Left cardiac atrium (tissue), 4 donors: ENCODE data around the gene GPANK1. TPM values are rescaled to one million over a fixed set of nuclear protein-coding genes. Genes with fewer than 3 reads are reported as not detected.
A peak's percentile ranks its signal among the peaks of the same experiment; 100 is the strongest.
"Not testable (repeated sequence)": the region's sequence is repeated elsewhere in the genome, so short reads cannot be mapped to it uniquely, and the experiment has no call there.

Experiments used
- ATAC-seq, 2 donors: fragments of 200-7000 bp; cut with Tn5 transposase; one replicate each; pipeline ENCODE4 v1.9.1; 2020; ENCODE audit warnings: mild to moderate bottlenecking in 2 of 2, moderate library complexity in 2 of 2
- DNase-seq: peaks from one replicate; pipeline ENCODE4 v3.0.0-alpha.2; 2020
- intact Hi-C, 2 donors: fragments of 100-400 bp; cut with DNase I; formaldehyde crosslinking; loops; one replicate each; pipeline versions ENCODE4 v1.14.1 to v1.15.1; 2022 to 2023
- long read RNA-seq: library from polyadenylated mRNA; unstranded; transcript quantifications from one replicate; pipeline ENCODE4 v2.0.0, GENCODE V29; 2021
- total RNA-seq, 2 donors: library from RNA; stranded (reverse); fragmentation: NEBNext Ultra II Directional; extraction: Animal tissue kit (Norgen Biotek cat#: 25700); gene quantifications; one replicate each; pipeline ENCODE4 v1.2.1, GENCODE V29; 2021
- donor health status: DM: no; HTN: yes; CAD: no.
- donor health status: DM: no; HTN: yes; CAD: no; lungs with severe emphysema.
- donor health status: DM: yes; HTN: yes; CAD: no.
- donor health status: Dilated cardiomyopathy.

Gene GPANK1
- total RNA-seq, result 10 to 100 TPM; 12.3 to 15.7 TPM
- long read RNA-seq, partial matches to known transcripts, result 5 of 9 reads
- long read RNA-seq, other reads (novel, unspliced or antisense), result 0 of 9 reads

DNA sequence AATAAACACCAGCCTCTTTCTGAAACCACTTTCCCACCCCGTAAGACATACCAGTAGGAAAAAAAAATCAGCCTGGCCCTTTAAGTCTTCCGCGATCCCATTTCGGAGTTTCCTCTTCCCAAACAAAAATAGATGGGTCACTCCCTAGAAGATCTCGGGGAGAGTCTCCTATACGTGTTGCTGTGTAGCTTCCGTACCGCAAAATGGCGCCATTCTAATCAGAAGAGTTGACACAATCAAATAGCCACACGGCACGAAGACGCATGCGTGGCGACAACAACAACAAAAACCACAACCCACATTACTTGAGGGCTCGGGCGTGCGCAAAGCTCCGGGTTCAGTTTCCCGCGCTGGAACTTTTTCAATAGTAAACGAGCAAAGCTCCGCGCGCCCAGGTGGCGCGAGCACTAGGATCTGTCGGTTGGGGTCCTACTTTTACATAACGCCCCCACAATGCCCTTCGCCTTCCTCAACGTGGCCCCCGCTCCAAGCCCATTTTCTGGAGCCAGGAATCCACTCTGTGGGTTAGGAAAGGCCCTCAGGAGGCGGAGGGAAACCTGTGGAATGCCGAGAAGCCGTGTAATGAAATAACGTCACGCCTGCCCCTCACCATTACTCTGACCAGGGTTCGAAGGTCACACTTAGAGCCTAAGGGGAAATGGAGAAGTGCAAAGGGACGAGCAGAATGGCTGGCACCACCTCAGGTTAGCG lies at the start of gene GPANK1:
Gene GPANK1, minus strand, starts transcription at position 208 of the 711 bp plus-strand sequence. CDS start 519 bp downstream, outside the sequence.
- peak; percentile 64 to 67 for ATAC-seq
- intact Hi-C loops, result no loop called here
- DNase-seq, result peak; percentile 92

GRCh38 chr6:31713991-31714684 lies 49.3 kb upstream of the GPANK1 start:
- intact Hi-C loops, result no loop called here
- ATAC-seq, result no peak
- DNase-seq, result no peak

DNA sequence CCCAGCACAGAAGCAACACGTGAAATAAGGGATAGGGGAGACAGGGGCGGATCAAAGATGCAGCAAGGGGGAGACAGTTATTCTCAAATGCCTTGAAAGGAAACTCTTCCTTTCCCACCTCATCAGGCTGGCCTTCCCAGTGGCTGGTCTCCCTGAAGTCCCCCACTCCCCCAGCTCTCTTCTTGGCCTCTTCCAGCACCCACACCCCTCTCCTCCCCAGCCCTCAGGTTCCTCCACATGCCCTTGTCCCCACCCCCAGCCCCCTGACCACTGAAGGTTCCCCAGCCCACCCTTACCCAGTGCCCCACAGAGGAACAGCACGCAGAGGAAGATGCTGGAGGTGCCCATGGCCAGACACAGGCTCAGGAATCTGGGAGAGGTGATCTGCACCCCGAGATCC lies 48.7 kb upstream of the GPANK1 start:
- intact Hi-C loops, result no loop called here
- ATAC-seq (no peak), DNase-seq (no peak)

DNA sequence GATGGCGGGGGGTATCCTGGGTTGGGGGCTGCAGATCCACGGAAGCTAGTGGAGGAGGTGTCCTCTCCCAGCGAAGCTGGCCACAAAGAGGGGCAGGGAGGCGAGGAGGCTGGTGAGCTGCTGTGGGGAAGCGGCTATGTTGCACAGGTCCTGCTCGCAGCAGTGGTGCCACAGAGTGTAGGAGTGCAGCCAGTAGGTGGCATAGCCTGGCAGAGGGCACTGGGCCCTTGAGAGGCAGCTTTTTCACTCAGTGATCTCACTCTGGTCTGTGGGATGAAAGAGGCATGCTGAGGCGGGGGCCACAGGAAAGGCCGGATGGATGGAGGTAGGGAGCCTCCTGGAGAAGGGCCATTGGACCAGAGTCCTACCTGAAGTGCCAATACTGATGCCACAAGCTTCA lies 47.5 kb upstream of the GPANK1 start:
- DNase-seq (no peak), ATAC-seq (peak in 1 of 2 donors; percentile 44)
- intact Hi-C loops, result no loop called here

GRCh38 chr6:31711233-31711632 lies 46.4 kb upstream of the GPANK1 start:
- intact Hi-C loops, result no loop called here
- DNase-seq (no peak), ATAC-seq (peak in 1 of 2 donors; percentile 29)

- ATAC-seq (no peak), DNase-seq (no peak)
- intact Hi-C loops, result no loop called here
Measured at GRCh38 chr6:31710523-31711219, 45.9 kb upstream of the GPANK1 start.

DNA sequence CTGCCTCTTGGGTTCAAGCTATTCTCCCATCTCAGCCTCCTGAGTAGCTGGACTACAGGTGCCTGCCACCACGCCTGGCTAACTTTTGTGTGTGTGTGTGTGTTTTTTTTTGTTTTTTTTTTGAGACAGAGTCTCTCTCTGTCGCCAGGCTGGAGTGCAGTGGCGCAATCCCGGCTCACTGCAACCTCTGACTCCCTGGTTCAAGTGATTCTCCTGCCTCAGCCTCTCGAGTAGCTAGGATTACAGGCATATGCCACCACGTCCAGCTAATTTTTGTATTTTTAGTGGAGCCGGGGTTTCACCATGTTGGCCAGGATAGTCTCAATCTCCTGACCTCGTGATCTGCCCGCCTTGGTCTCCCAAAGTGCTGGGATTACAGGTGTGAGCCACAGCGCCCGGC lies 44.4 kb upstream of the GPANK1 start:
- DNase-seq, ATAC-seq, intact Hi-C loops: not testable (repeated sequence)

DNA sequence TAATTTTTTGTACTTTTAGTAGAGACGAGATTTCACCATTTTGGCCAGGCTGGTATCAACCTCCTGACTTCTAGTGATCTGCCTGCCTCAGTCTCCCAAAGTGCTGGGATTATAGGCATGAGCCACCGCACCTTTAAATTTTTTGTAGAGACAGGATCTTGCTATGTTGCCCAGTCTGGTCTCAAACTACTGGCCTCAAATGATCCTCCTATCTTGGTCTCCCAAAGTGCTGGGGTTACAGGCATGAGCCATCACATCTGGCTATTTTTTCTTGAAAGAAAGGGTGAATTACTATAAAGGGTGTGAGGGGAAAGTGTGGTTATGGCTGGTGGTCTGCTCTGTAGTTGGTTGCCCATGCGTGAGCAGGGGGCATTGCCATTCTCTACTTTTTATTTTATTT lies 43.4 kb upstream of the GPANK1 start:
- no peak for ATAC-seq
- DNase-seq, result no peak
- intact Hi-C loops, result no loop called here

GRCh38 chr6:31707701-31708100 lies 42.9 kb upstream of the GPANK1 start:
- no peak for DNase-seq
- intact Hi-C loops, result no loop called here
- ATAC-seq, result no peak

DNA sequence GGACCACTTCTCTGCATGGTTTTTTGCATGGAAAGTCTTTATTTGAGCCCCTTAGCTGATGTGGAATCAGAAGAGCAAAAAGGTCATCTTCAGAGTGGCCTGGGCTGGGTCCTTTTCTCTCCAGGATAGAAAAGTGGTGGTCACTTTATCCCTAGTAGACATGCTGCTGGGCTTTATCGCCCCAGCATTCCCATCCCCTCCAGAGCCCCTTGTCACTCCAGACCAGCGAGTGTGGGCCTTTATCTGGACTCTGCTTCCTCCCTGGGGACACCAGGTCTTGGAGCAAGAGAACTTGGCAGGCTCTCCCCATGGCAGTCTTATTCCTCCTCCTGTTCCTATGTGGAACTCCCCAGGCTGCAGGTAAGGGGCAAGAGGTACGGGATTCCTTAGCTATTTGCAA lies 41.8 kb upstream of the GPANK1 start, which contains the start of gene LY6G6F:
Gene LY6G6F, plus strand, starts transcription at position 268 of the 400 bp plus-strand sequence. Its CDS starts 41 bp downstream, at position 309.
- ATAC-seq, result no peak
- intact Hi-C loops, result no loop called here
- no peak for DNase-seq

GRCh38 chr6:31705931-31706330 lies 41.1 kb upstream of the GPANK1 start:
- ATAC-seq, result no peak
- intact Hi-C loops, result no loop called here
- no peak for DNase-seq

- DNase-seq (peak; percentile 99), ATAC-seq (peak; percentile 99)
- intact Hi-C loops, result no loop called here
Measured at GRCh38 chr6:31702819-31703716, 38.3 kb upstream of the GPANK1 start, which contains the start of gene ABHD16A. TSS of gene ABHD16A (minus strand) at chr6:31703324. CDS start at chr6:31703281, 43 bp downstream.

DNA sequence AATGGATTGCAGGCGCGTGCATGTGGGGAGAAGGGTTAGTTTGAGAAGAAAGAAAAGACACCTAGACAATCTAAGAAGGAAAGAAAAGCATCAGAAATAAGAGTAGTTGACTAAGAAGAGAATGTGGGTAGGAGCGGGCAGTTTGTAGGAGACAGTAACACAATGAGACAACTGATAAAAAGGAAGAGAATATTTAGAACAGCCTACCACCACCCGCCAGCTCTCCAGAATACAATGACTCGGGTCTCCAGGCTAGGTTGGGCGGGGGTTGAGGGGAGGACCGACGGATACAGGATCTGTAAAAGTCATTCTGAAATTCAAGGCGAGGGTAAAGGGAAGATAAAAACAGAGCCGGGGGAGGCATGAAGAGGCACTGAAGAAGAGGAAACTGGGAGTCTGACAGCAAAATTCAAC lies 37.6 kb upstream of the GPANK1 start:
- intact Hi-C loops, result no loop called here
- peak; percentile 20 to 37 for ATAC-seq
- no peak for DNase-seq

- DNase-seq, result peak; percentile 47
- no peak for ATAC-seq
- intact Hi-C loops, result no loop called here
Measured at GRCh38 chr6:31701666-31702404, 37.0 kb upstream of the GPANK1 start.

GRCh38 chr6:31700740-31701401 lies 36.1 kb upstream of the GPANK1 start:
- ATAC-seq, result no peak
- DNase-seq, result no peak
- intact Hi-C loops, result no loop called here

DNA sequence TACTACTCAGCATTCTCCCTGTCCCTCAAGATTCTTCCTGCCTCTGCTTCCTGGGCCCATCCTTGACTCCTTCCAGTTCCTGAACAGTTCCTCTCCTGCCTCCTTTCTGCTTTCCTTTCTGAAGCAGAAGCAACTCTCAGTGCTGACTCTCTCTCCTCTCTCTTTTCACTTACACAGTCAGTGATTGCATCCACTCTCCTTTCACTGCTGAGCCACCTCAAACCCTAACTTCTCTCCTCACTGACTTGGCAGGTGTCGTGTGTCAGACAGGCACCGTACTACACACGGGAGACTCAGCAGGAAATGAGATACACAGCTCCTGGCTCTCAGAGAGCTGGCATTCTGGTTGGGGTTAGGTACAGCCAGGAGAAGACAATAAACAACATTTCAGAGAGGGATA lies 32.8 kb upstream of the GPANK1 start:
- DNase-seq, result no peak
- ATAC-seq, result no peak
- intact Hi-C loops, result no loop called here

DNA sequence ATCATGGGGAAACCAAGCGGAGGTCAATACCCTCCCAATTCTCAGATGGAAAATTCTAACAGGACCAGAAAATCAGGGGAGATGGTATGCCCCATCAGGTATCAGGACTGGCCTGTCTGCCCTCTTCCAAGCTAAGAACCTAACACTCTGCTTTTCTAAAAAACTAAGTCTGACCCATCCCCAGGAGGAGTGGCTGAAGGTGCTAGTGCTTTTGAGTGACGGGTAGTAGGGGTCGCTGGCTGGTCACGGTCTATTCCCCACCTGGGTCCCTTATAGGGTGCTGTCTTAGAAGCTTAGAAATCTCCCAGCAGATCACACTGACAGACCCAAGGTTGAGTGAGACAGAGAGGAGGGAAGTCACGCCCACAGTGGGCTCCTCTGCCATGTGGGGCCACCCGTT lies 28.7 kb upstream of the GPANK1 start:
- DNase-seq (no peak), ATAC-seq (no peak)
- intact Hi-C loops, result no loop called here

DNA sequence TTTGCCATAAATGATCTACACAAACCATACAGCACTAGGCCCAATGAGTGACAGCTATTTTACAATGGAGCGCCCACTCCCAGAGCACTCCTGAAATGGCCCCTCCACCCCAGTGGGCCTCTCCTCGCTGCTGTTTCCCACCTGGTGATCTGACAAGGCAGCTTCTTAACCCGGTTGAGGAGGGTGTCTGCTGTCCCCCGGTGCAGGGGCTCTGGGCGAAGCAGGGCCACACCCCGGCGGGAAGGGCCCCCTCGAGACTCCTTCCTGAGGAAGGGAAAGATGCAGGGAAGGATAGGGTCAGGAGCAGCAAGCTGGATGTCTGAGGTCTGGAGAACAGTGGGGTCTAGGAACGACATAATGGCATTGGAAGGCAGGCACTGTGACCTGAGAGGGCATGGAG lies 28.1 kb upstream of the GPANK1 start:
- no peak for ATAC-seq
- intact Hi-C loops, result no loop called here
- no peak for DNase-seq
